G401 (cell line): Measurements from ENCODE around the gene TCF20. TPM values are rescaled to one million over a fixed set of nuclear protein-coding genes. Genes with fewer than 3 reads are reported as not detected.

Experiments
- DNase-seq: peaks from one replicate; pipeline ENCODE4 v3.0.0-alpha.2; 2015; ENCODE audit warnings: low spot score
- in situ Hi-C: cut with HindIII; loops from 2 replicates; pipeline ENCODE4 v1.10.0; 2016; ENCODE audit warnings: low sequenced_read_pairs, mixed read lengths
- total RNA-seq: library from RNA; depleted of rRNA; stranded (reverse); fragments of >200 nt; shearing (Covaris generic); gene quantifications from 2 replicates; pipeline ENCODE4 v1.2.3, GENCODE V29; 2014

Gene TCF20
- total RNA-seq, 1 experiment from 2014 or later, result 25.5 TPM

DNA sequence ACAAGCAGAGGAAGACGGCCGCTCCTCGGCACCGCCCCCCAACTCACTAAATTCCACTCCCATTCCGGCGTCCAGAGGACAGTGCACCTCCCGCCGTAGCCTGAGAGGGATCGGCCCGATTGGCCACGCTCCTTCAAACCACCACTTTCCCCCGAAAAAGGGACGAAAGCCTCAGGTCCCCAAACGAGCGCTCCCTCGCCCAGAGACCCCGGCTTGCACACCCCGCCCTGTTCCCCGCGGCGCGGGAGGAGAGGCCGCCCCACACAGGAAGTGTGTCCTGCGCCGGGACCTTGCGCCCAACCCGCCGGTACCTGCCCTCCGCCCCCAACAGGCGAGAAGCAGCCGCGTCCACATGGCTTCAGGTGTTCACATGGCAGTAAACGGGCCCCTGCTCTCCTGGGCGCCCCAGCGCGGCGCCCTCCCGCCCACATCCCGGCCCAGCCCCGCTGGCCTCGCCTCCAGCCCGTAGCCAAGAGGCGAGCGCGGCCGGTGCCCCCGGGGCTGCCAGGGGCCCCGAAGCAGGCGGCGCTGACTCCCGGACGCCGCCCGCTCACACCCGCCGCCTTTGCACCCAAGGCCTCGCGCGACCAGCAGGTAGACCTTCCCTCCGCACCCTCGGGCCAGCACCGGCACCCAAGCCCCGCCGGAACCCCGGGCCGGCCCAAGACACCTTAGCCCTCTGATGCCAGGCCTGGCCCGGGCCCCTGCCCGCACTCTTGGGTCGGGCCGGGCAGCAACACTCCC lies 849 bp downstream of the TCF20 start:
- in situ Hi-C loops, result no loop called here
- peak; percentile 40 for DNase-seq

DNA sequence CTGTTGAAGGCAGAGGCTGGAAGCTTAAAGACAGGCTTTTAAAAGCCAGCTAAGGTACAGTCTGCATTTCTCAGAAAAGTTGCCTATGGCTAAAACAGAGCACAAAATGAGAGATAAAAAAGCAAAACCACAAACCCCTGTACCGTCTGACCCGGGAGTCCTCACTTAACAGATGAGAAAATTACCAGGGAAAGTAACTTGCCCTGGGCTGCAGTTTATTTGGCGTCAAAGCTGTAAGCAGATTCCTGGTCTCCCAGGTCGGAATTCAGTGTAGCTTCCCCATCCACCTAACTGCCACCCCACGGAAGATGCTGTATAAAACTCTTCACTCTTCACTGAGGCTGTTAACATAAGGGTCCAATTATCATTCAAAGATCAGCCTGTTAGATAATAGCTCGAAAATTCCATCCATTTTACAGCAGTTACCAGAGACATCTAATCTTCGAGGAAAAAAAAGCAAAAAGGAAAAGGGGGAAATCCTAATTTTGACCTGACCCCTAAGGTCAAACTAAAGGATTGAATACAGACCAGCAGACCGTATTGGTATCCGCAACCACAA lies 1.5 kb downstream of the TCF20 start:
- in situ Hi-C loops, result no loop called here
- DNase-seq, result no peak

DNA sequence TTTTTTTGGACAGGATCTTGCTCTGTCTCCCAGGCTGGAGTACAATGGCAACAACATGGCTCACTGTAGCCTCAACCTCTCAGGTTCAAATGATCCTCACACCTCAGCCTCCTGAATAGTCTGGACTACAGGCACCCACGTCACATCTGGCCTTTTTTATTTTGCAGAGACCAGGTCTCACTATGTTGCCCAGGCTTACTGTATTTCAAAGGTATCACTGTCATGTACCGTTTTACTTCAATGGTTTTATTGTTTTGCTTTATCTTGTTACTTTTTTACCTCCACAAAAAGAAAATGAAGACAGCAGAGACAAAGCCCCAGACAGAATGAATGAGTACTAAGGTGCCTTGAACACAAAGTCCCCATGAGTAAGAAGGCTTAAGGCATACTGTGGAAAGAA lies 5.1 kb downstream of the TCF20 start:
- no peak for DNase-seq
- in situ Hi-C loops, result no loop called here

DNA sequence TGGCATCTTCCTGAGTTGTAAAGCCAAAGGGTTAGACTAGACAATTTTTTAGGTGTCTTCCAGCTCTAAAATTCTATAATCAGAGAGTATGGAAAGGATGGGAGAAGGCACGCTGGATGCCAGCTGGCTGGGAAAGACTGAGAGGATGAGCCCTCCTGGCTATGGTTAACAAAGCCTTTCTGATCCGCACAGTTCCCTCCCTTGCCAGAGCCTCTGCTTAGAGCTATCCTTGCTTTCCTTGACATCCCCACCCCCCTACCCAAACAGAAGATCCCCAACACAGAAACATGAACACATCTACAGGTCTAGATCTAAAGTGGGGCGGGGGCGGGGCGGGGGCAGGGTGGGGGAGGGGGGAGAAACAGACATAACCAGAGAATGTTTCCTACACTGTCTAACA lies 6.5 kb downstream of the TCF20 start:
- DNase-seq, result no peak

DNA sequence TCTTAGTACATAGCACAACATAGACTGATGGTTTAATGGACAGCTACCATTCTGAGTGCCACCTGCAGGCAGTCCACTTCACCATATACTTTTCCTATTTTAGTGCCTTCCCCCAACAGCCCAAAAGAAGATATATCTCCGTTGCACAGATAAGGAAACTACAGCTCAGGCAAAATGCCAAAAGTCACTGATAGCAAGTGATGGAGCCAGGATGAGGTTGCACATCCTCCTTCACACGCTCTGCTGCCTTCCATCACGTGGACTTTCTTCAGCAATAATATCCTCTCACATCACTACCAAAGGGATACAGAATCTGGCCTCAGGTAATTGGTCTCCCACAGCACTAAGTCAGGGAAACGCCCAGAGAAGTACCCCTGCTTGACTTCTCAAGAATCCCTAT lies 7.5 kb downstream of the TCF20 start:
- in situ Hi-C loops, result no loop called here
- DNase-seq, result no peak

More for the DNA sequence above, 6.5 kb downstream of the TCF20 start:
- in situ Hi-C loops, result no loop called here

DNA sequence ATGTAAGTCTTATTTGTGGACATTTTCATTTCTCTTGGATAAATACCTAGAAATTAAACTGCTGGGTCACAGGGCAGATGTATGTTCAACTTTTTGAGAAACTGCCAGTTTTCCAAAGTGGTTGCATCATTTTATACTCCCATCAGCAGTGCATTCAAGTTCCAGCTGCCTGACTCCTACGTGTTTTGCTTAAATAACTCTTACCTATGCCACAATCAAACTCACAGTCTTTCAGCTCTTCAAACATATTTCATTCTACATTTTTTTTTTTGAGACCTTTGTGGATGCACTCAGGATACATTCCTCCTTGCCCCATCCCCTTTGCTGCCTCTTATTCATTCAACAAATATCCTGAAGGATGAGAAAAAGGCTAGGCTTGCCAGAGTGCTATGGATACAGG lies 9.2 kb downstream of the TCF20 start:
- no peak for DNase-seq
- in situ Hi-C loops, result no loop called here

DNA sequence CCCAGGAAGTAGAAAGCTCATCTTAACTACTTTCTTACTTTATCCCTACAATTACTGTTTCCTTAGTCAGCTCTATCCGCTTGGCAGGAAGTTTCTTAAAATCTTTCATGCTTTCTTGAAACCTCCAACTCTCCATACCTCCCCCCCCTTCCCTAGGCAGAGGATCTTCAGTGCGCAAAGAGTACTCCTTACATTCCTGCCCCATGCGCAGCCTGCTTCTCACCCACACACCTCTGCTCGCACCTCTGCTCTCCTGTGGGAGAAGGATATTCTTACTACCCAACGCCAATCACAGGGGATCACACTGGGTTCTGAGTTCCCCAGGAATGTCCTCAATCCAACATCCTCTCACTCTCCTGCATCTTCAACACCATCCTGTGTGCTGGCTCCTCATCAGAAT lies 12.3 kb downstream of the TCF20 start:
- in situ Hi-C loops, result no loop called here
- no peak for DNase-seq

DNA sequence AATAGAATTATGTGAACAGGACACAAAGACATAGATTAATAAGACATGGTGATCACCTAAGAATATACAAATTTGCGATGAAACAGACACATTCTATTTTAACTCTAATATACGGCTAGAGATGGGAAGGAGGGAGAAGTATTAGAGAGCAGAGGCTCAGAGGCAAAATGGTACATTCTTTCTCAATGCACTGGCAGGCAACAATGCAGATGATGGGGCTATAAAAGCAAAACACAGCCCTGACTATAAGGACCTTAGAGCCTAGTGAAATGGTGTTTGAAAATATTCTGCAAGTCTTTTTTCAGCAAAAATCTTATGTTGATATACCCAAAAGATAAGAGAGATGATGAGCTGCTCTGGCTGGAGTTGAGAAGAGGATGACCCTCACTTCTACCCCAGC lies 13.1 kb downstream of the TCF20 start:
- in situ Hi-C loops, result no loop called here
- no peak for DNase-seq

DNA sequence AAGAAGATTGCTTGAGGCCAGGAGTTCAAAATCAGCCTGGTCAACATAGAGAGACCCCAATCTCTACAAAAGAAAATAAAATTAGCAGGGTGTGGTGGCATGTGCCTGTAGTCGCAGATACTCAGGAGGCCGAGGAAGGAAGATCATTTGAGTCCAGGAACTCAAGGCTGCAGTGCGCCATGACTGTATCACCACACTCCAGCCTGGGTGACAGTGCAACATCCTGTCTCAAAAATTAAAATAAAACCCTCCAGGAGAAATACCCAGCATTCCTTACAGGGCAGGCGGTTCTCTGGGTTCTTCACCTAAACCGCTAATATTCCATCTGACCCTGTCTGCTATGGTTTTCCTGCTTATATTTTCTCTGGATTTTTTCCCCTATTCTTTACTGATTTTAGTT lies 13.5 kb downstream of the TCF20 start:
- no peak for DNase-seq
- in situ Hi-C loops, result no loop called here

DNA sequence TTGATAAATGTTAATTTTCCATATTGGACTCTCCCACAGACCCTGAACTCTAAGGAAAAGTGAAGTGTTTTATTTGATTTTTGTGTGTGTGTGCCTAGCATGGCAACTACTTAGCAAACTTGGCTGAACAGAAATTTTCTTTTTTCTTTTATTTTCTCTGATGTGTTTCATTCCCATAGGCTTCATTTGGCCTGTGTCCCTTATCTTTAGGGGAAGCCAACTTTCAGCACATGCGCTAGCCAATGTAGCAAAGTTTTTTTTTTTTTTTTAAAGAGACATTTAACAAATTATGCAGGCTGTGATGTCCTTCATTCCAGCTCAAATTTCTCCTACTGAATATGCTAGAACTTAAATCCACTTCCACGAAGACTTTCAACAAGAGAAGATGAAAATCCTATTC lies 14.2 kb downstream of the TCF20 start:
- in situ Hi-C loops, result no loop called here
- DNase-seq, result no peak

DNA sequence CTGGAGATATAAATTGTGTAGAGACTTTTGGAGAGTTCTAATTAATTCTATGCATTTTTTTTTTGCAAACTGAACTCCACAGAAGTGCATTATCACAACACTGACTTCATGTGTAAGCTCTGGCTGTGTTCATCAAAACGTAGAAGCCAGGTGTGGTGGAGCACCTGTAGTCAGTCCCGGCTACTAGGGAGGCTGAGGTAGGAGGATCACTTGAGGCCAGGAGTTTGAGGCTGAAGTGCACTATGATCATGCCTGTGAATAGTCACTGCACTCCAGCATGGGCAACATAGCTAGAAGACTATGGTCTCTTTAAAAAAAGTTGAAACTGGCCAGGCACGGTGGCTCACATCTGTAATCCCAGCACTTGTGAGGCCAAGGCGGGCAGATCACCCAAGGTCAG lies 20.6 kb downstream of the TCF20 start:
- no peak for DNase-seq
- in situ Hi-C loops, result no loop called here

DNA sequence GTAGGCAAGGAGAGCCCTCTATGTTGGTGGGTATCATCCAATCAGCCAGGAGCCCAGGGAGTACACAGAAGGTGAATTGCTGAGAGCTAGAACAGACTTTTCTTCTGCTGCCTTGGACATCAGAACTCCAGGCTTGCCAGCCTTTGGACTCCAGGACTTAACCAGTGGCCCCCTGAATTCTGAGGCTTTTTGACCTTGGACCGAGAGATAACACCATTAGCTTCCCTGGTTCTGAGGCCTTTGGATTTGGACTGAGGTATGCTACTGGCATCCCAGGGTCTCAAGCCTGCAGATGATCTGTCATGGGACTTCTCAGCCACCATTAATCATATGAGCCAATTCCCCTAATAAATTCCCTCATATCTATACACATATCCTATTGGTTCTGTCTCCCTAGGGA lies 21.5 kb downstream of the TCF20 start:
- in situ Hi-C loops, result no loop called here
- DNase-seq, result no peak

DNA sequence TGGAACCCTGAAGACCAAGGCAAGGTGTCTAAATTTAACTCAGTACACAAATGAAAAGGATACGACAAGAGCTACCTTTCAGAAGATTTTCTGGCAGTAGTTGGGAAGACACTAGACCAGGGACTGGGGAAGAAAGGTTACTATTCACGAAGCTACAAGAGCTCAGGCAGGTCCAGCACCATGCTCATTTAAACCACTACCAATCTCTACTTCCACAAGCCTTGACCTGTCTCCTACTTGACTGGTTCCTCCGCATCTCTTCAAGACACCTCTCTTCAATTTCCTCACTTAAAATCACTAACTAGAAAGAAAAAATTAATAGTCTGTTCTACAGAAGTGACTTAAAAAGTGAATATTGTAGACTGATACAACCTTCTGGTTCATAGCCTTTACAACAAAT lies 22.9 kb downstream of the TCF20 start:
- no peak for DNase-seq
- in situ Hi-C loops, result no loop called here

DNA sequence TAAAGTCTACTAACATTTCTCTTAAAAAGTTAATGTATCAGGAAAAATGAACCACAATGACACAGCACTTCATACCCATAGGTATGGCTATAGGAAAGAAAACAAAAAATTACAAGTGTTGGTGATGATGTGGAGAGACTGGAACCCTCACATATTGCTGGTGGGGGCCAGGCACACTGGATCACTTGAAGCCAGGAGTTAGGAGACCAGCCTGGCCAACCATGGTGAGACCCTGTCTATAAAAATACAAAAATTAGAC lies 26.7 kb downstream of the TCF20 start:
- no peak for DNase-seq
- in situ Hi-C loops, result no loop called here

DNA sequence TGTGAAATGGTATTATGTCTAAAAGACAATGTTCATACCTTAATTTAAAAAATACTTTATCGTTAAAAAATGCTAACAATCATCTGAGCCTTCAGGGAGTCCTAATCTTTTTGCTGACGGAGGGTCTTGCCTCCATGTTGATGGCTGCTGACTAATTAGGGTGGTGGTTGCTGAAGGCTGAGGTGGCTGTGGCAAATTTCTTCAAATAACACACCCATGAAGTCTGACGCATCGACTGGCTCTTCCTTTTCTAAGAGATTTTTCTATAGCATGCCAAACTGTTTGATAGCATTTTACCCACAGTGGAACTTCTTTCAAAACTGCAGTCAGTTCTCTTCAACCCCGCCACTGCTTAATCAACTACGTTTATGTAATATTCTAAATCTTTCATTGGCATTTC lies 33.6 kb downstream of the TCF20 start:
- in situ Hi-C loops, result no loop called here
- no peak for DNase-seq

DNA sequence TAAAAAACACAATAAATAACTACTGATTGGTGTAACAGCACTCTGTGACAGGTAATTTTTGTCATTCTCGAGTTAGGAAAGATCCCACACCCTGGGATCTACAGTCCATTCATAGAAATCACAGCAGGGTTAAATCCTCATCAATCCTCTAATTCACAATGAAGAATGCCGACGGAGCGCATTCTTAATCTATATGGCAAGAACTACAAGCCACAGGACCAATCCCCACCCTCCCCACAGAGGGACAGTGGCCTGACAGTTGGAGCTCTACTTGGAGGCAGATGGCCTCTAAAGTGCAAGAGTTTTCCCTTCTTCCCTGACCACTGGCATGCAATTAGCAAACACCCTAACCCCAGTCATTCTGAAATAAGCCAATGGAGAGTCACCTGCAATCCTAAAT lies 34.2 kb downstream of the TCF20 start:
- no peak for DNase-seq
- in situ Hi-C loops, result no loop called here

DNA sequence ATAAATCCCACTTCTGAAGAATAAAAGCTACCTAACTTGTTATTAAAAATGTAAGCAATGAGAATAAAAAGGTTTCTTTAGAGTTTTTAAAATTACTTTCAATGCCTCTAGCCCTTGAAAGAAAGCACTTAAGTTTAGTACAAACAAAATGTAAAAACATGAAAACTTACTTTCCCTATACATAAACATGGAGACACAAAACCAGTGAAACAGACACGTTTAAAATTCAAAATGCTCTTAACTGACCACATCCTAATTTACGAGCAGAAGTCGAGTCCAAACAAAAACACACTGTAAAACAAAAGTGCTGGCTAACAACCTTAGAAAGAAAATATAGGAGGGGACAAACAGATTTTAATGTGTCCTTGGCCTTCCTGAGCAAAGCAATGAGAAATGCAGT lies 36.6 kb downstream of the TCF20 start:
- DNase-seq, result no peak
- in situ Hi-C loops, result no loop called here

DNA sequence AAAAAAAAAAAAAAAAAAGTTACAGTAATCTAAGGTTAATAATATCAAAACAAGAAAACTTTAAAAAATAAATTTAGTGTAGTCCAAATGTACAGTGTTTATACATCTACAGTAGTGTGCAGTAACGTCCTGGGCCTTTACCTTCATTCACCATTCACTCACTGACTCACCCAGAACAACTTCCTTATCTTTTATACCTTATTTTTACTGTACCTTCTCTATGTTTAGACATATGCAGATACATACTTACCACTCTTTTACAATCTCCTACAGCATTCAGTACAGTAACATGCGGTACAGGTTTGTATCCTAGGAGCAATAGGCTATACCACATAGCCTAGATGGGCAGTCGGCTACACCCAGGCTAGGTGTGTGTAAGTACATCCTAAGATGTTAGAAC lies 38.5 kb downstream of the TCF20 start:
- in situ Hi-C loops, result no loop called here
- DNase-seq, result no peak

DNA sequence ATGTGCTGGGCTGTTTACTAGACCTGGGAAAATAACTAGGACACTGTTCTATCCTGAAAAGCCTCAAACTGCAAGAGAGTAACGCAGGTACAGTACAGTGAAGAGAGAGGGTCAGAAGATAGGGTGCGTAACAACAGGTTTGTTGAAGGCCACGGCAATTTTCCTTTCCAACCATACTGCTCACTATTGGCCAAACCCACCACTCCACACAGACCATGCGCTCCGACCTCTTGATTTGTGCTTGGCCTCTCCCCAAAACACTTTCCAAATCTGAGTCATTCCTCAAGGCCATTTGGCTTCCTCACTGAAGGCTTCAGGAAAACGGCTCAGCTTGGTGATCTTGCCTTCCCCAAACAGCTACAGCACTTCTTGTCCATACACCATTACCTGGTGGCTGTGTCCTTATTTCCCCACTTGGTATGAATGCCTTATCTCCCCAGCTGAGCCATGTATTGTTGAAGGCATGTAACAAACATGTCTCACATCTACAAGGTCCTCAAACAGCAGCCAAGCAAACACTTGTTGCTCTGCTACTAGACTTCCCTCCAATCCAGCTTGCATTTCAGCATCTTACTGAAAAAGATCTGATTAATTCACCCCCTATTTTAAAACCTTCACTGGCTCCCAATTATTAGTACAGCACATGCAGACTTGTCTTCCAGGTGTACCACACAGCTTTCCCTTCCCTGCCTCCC lies 40.9 kb downstream of the TCF20 start:
- in situ Hi-C loops, result no loop called here
- peak; percentile 39 for DNase-seq

DNA sequence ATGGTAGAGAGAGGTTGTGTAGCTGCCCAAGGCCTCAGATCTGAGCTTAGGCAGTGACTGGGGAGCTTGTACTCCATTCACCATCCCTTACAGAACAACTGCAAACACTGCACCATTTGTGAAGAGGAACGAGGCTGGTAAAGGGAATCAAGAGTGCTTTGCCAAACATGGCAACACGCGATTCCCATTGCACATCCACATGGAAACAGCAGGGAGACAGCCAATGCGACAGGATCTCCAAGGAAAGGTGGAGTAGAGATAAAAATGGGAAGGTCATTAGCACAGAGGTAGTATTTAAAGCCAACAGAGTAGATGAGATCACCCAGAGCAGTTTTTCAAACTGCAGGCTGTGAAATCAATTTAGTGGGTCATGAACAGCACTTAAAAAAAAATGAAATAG lies 42.0 kb downstream of the TCF20 start:
- DNase-seq, result peak; percentile 10
- in situ Hi-C loops, result no loop called here

DNA sequence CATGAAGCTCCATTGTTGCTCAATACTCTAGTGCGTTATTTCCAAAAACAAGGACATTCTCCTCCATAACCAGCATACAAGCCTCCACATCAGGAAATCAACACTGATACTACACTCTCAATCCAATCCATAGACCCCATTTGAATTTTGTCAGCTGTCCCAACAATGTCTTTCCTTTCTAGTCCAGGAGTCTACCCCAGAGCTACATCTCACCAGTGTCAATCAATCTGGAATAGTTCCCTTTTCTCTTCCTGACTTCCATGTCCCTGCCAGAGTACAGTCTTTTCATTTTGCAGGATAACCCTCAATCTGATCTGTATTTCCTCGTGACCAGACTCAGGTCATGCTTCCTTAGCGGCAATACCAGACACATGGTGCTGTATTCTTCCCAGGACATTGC lies 43.0 kb downstream of the TCF20 start:
- no peak for DNase-seq
- in situ Hi-C loops, result no loop called here
